PC-3 (cell line): Measurements from ENCODE around the gene CATSPERB. TPM values are rescaled to one million over a fixed set of nuclear protein-coding genes. Genes with fewer than 3 reads are reported as not detected.

Experiments used
- ATAC-seq: fragments of 200-7000 bp; cut with Tn5 transposase; 2 replicates; pipeline ENCODE4 v1.9.1; 2020; ENCODE audit warnings: mild to moderate bottlenecking, moderate library complexity
- BruUV-seq: library from RNA; stranded (reverse); fragments of 400-500 nt; replicated peaks from 2 replicates; lab custom pipeline; 2021; lab: Mats Ljungman, UMichigan
- CTCF ChIA-PET: fragments of 300-600 bp; sonication (Branson Sonifier 250); formaldehyde crosslinking; loops from one replicate; lab custom pipeline; 2022; ENCODE audit warnings: antibody characterized with exemption; lab: Charles Lee
- POLR2A ChIA-PET: fragments of 300-600 bp; sonication (Branson Sonifier 250); formaldehyde crosslinking; loops from one replicate; lab custom pipeline; 2022; ENCODE audit warnings: antibody characterized with exemption; ENCODE audit not compliant: unreplicated experiment; lab: Charles Lee
- DNase-seq: peaks from one replicate; pipeline ENCODE4 v3.0.0-alpha.2; 2015
- H2AFZ ChIP-seq: fragments of 300-600 bp; sonication (generic); 2 replicates; pipeline ENCODE4 v1.6.0; 2016; ENCODE audit warnings: antibody characterized with exemption, low read length
- H3F3A ChIP-seq: fragments of 300-600 bp; sonication (generic); one replicate; pipeline ENCODE4 v1.6.0; 2017; ENCODE audit warnings: antibody characterized with exemption, low read length, control low read depth, mild to moderate bottlenecking; ENCODE audit not compliant: unreplicated experiment
- H3K27ac ChIP-seq: fragments of 300-600 bp; sonication (generic); 2 replicates; pipeline ENCODE4 v1.5.1; 2016; ENCODE audit warnings: mild to moderate bottlenecking, low read length
- H3K27me3 ChIP-seq: fragments of 300-600 bp; sonication (generic); 2 replicates; pipeline ENCODE4 v1.6.1; 2016; ENCODE audit warnings: low read length, mixed read lengths
- H3K36me3 ChIP-seq: fragments of 300-600 bp; sonication (generic); 2 replicates; pipeline ENCODE4 v1.6.1; 2016; ENCODE audit warnings: low read depth, mixed run types, low read length, mixed read lengths
- H3K4me1 ChIP-seq: fragments of 300-600 bp; sonication (generic); 2 replicates; pipeline ENCODE4 v1.5.1; 2016; ENCODE audit warnings: low read length; ENCODE audit not compliant: insufficient read depth
- H3K4me2 ChIP-seq: fragments of 300-600 bp; sonication (generic); 2 replicates; pipeline ENCODE4 v1.6.0; 2016; ENCODE audit warnings: low read length
- H3K4me3 ChIP-seq: fragments of 300-600 bp; sonication (generic); 2 replicates; pipeline ENCODE4 v1.5.1; 2016; ENCODE audit warnings: mild to moderate bottlenecking, low read length, mixed read lengths
- H3K79me2 ChIP-seq: fragments of 300-600 bp; sonication (generic); 2 replicates; pipeline ENCODE4 v1.6.1; 2017; ENCODE audit warnings: low read length, mixed read lengths
- H3K9ac ChIP-seq: fragments of 300-600 bp; sonication (generic); 2 replicates; pipeline ENCODE4 v1.6.0; 2016; ENCODE audit warnings: mild to moderate bottlenecking, low read length
- H3K9me2 ChIP-seq: fragments of 300-600 bp; sonication (generic); replicated peaks from 2 replicates; pipeline ENCODE4 v1.6.1; 2016; ENCODE audit warnings: mixed run types, low read length, mixed read lengths
- H3K9me3 ChIP-seq: fragments of 300-600 bp; sonication (generic); 2 replicates; pipeline ENCODE4 v1.6.1; 2016; ENCODE audit warnings: low read length, mixed read lengths
- H4K20me1 ChIP-seq: fragments of 300-600 bp; sonication (generic); 2 replicates; pipeline ENCODE4 v1.6.1; 2016; ENCODE audit warnings: low read length, mixed read lengths
- CTCF ChIP-seq: fragments of 300-600 bp; sonication (generic); conservative IDR thresholded peaks from 2 replicates; pipeline ENCODE4 v1.5.1; 2017; ENCODE audit warnings: antibody characterized with exemption, low read depth, mild to moderate bottlenecking, low read length
- EZH2 ChIP-seq: fragments of 300-600 bp; sonication (generic); IDR thresholded peaks from one replicate; pipeline ENCODE4 v1.6.1; 2017; ENCODE audit warnings: antibody characterized with exemption, mild to moderate bottlenecking, low read length; ENCODE audit not compliant: unreplicated experiment
- EZH2phosphoT487 ChIP-seq: fragments of 300-600 bp; sonication (generic); IDR thresholded peaks from 2 replicates; pipeline ENCODE4 v1.6.1; 2018; ENCODE audit warnings: mild to moderate bottlenecking, antibody characterized with exemption, low read length, borderline replicate concordance
- intact Hi-C: fragments of 100-400 bp; cut with micrococcal nuclease; formaldehyde crosslinking; loops from 2 replicates; pipeline ENCODE4 v1.9.0; 2023
- total RNA-seq: library from RNA; depleted of rRNA; stranded (reverse); fragments of >200 nt; gene quantifications from 2 replicates; pipeline ENCODE4 v1.2.3, GENCODE V29; 2014

CATSPERB gene
- total RNA-seq, 1 experiment from 2014 or later = not detected

- H2AFZ ChIP-seq = peak overlapping the region; percentile 88
- no peaks in the 10 kb centered on the region for H3F3A ChIP-seq
- no TSS peak for BruUV-seq
- H3K27ac ChIP-seq = no peak overlapping the region
- peak overlapping the region; percentile 73 for H3K4me3 ChIP-seq
- DNase-seq (no peak), ATAC-seq (no peak)
- CTCF ChIA-PET = no interaction called here
- no peaks in the 10 kb centered on the region for H3K9me3 ChIP-seq
- H3K79me2 ChIP-seq = no peaks in the 10 kb centered on the region
- peak overlapping the region; percentile 94 for H3K4me2 ChIP-seq
- POLR2A ChIA-PET = no interaction called here
- intact Hi-C loops = no loop called here
- H3K4me1 ChIP-seq = peaks cover 6% of the 10 kb centered on the region; the same call in 1 of the 2 replicates
- H3K9ac ChIP-seq = no peak overlapping the region
- H3K27me3 ChIP-seq = no peaks in the 10 kb centered on the region; the same call in 1 of the 2 replicates
- H3K36me3 ChIP-seq = no peaks in the 10 kb centered on the region
- no peaks in the 10 kb centered on the region for H3K9me2 ChIP-seq
- no peak for TF ChIP-seq EZH2
- TF ChIP-seq CTCF = no peak
- no peak for TF ChIP-seq EZH2phosphoT487
- H4K20me1 ChIP-seq = no peaks in the 10 kb centered on the region
Observed at GRCh38 chr14:91573528-91573893, 158.4 kb downstream of the CATSPERB start.

DNA sequence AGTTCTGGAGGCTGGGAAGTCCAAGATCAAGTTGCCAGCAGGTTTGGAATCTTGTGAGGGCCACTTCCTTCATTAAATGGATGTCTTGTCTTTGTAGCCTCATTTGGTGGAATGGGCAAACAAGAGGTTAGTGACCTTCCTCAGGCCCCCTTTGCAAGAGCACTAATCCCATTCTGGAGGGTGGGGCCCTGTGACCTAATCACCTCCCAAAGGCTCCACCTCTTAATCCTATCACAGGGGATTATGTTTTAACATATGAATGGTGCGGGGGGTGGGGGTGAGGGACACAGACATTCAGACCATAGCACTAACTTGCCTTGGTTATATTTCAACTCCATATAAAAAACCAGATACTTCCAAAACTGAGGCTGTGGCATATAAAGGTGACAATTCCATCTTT lies 161.9 kb downstream of the CATSPERB start:
- Histone ChIP-seq H3K9me2 (no peaks in the 10 kb centered on the region), H2AFZ (no peak overlapping the region), H3F3A (no peaks in the 10 kb centered on the region), H3K9ac (no peak overlapping the region), H4K20me1 (no peaks in the 10 kb centered on the region), H3K4me3 (no peak overlapping the region), H3K27me3 (no peaks in the 10 kb centered on the region; the same call in 1 of the 2 replicates), H3K4me1 (peaks cover 6% of the 10 kb centered on the region; the same call in 1 of the 2 replicates), H3K4me2 (no peak overlapping the region), H3K9me3 (no peaks in the 10 kb centered on the region), H3K36me3 (no peaks in the 10 kb centered on the region), H3K79me2 (no peaks in the 10 kb centered on the region), H3K27ac (no peak overlapping the region)
- no peak for ATAC-seq
- intact Hi-C loops = no loop called here
- BruUV-seq = no TSS peak
- ChIA-PET CTCF (no interaction called here), POLR2A (no interaction called here)
- DNase-seq = no peak
- no peak for TF ChIP-seq EZH2
- no peak for TF ChIP-seq CTCF
- TF ChIP-seq EZH2phosphoT487 = no peak

- BruUV-seq = no TSS peak
- no peaks in the 10 kb centered on the region for H3K9me2 ChIP-seq
- no peaks in the 10 kb centered on the region for H3K79me2 ChIP-seq
- POLR2A ChIA-PET = no interaction called here
- H3F3A ChIP-seq = no peaks in the 10 kb centered on the region
- DNase-seq = no peak
- H2AFZ ChIP-seq = no peak overlapping the region
- intact Hi-C loops = no loop called here
- H3K4me1 ChIP-seq = no peaks in the 10 kb centered on the region
- H3K4me2 ChIP-seq = no peak overlapping the region
- CTCF ChIA-PET = no interaction called here
- no peak for TF ChIP-seq CTCF
- TF ChIP-seq EZH2 = no peak
- TF ChIP-seq EZH2phosphoT487 = no peak
- no peaks in the 10 kb centered on the region; the same call in 1 of the 2 replicates for H3K27me3 ChIP-seq
- no peaks in the 10 kb centered on the region for H4K20me1 ChIP-seq
- no peak overlapping the region for H3K27ac ChIP-seq
- no peak overlapping the region for H3K4me3 ChIP-seq
- no peak overlapping the region for H3K9ac ChIP-seq
- no peak for ATAC-seq
- no peaks in the 10 kb centered on the region for H3K36me3 ChIP-seq
- H3K9me3 ChIP-seq = no peaks in the 10 kb centered on the region
Observed at GRCh38 chr14:91569301-91569700, 162.6 kb downstream of the CATSPERB start.
